PFSK-1 (cell line): ENCODE data around the gene MBNL2.

Experiments used
- FOXP2 ChIP-seq: optimal IDR thresholded peaks from 2 replicates; pipeline ENCODE3; 2011; ENCODE audit warnings: borderline replicate concordance, control low read depth, inconsistent platforms; ENCODE audit not compliant: insufficient read depth; ENCODE audit errors: extremely low read length, extremely low read depth
- POLR2AphosphoS5 ChIP-seq: IDR thresholded peaks from 2 replicates; pipeline ENCODE4 v1.6.1; 2012; ENCODE audit warnings: low read depth, mild to moderate bottlenecking, control low read depth, low read length, moderate library complexity
- SIN3A ChIP-seq: IDR thresholded peaks from 2 replicates; pipeline ENCODE4 v1.6.1; 2012; ENCODE audit warnings: mild to moderate bottlenecking, low read length, moderate library complexity, borderline replicate concordance; ENCODE audit not compliant: insufficient read depth
- TAF1 ChIP-seq: IDR thresholded peaks from 2 replicates; pipeline ENCODE4 v1.6.1; 2012; ENCODE audit warnings: low read length, control low read depth, borderline replicate concordance; ENCODE audit not compliant: insufficient read depth
- TF ChIP-seq, protein P1 (sequence below), 2 experiments: IDR thresholded peaks; 2 replicates each; pipeline versions ENCODE4 v1.6.1 to v1.8.0; 2011 to 2012; ENCODE audit warnings: low read depth in 2 of 2, low read length in 2 of 2, control low read depth in 1 of 2, inconsistent platforms in 1 of 2, mild to moderate bottlenecking in 1 of 2, moderate library complexity in 1 of 2; ENCODE audit not compliant: insufficient read depth in 1 of 2

The MBNL2 gene

DNA sequence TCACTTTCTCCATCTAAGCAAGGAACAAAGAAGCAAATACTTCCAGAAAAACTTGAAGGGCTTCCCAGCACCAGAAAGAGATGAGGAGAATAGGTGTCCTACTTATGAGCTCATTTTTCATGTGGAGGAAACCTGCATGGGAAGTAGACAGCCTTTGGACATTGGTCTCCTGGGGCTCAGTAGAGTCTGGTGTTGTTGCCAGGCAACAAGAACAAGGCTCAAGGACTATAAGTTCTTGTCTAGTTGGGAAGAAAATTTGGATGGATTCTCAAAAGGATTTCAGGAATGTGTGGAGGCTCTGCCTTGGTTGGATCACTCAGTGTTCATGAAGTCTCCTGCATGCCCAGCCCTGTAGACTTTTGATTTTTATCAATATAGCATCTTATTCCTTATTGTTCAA is 84.5 kb downstream of the MBNL2 start:
- TF ChIP-seq, protein P1, sequence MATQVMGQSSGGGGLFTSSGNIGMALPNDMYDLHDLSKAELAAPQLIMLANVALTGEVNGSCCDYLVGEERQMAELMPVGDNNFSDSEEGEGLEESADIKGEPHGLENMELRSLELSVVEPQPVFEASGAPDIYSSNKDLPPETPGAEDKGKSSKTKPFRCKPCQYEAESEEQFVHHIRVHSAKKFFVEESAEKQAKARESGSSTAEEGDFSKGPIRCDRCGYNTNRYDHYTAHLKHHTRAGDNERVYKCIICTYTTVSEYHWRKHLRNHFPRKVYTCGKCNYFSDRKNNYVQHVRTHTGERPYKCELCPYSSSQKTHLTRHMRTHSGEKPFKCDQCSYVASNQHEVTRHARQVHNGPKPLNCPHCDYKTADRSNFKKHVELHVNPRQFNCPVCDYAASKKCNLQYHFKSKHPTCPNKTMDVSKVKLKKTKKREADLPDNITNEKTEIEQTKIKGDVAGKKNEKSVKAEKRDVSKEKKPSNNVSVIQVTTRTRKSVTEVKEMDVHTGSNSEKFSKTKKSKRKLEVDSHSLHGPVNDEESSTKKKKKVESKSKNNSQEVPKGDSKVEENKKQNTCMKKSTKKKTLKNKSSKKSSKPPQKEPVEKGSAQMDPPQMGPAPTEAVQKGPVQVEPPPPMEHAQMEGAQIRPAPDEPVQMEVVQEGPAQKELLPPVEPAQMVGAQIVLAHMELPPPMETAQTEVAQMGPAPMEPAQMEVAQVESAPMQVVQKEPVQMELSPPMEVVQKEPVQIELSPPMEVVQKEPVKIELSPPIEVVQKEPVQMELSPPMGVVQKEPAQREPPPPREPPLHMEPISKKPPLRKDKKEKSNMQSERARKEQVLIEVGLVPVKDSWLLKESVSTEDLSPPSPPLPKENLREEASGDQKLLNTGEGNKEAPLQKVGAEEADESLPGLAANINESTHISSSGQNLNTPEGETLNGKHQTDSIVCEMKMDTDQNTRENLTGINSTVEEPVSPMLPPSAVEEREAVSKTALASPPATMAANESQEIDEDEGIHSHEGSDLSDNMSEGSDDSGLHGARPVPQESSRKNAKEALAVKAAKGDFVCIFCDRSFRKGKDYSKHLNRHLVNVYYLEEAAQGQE (IDR thresholded peaks at IDR 0.05; ENCODE audit: insufficient read depth in 1 of 2, low read depth in 2 of 2, low read length in 2 of 2), result no peak
- TF ChIP-seq TAF1 (no peak), SIN3A (no peak), FOXP2 (no peak), POLR2AphosphoS5 (no peak)

- TF ChIP-seq POLR2AphosphoS5 (no peak), SIN3A (no peak), FOXP2 (no peak), TAF1 (no peak)
- TF ChIP-seq, protein P1 (IDR thresholded peaks at IDR 0.05; ENCODE audit: insufficient read depth in 1 of 2, low read depth in 2 of 2, low read length in 2 of 2), result no peak
Observed at GRCh38 chr13:97307118-97307881, 85.2 kb downstream of the MBNL2 start.

DNA sequence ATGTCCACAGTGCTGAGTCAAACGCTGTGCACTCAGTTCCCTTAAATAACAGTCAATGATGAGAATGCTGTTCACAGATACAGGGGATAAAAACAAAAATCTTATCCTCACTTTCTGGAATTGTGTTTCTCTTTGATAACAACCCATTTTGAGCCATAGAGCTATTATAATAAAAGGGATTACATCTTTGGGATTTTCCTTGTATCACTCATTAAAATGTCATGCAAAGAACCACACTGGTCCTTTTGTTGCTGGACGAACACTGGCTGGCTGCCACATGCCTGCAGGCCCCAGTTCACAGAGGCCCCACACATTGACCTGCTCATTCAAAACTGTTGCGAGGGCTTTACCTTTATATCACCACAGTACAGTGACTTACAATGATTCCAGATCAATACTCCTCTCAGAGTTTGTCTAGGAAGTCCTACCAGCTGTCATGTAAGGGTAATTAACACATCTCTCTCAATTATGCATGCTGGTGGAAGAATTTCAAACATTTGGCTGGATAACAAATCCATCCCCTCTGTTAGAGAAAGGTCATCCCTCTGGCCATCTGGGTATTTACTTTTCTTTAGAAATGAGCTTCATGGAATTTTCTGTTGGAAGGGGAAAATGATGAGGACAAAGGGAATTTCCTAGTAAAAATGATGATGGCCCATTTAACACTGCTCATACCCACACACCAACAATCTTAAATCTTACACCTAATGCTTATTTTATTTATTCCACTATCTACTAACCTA is 85.9 kb downstream of the MBNL2 start:
- TF ChIP-seq TAF1, result no peak
- TF ChIP-seq SIN3A, result no peak
- no peak for TF ChIP-seq POLR2AphosphoS5
- no peak for TF ChIP-seq FOXP2
- TF ChIP-seq, protein P1 (IDR thresholded peaks at IDR 0.05; ENCODE audit: insufficient read depth in 1 of 2, low read depth in 2 of 2, low read length in 2 of 2), result no peak

- TF ChIP-seq TAF1, result no peak
- no peak for TF ChIP-seq POLR2AphosphoS5
- no peak for TF ChIP-seq SIN3A
- TF ChIP-seq, protein P1 (IDR thresholded peaks at IDR 0.05; ENCODE audit: insufficient read depth in 1 of 2, low read depth in 2 of 2, low read length in 2 of 2), result no peak
- no peak for TF ChIP-seq FOXP2
Observed at GRCh38 chr13:97308735-97309429, 86.7 kb downstream of the MBNL2 start.
